Sigmoid colon (tissue), 7 donors: ENCODE data around the gene OTOF. TPM values are rescaled to one million over a fixed set of nuclear protein-coding genes. Genes with fewer than 3 reads are reported as not detected.

Experiments used
- DNase-seq: peaks from one replicate; pipeline ENCODE4 v3.0.0-alpha.2; 2019
- H3K27ac ChIP-seq, 4 donors: fragments of 200-600 bp; sonication (generic); one replicate each; pipeline ENCODE4 v1.5.1; 2016 to 2019; ENCODE audit warnings: mild to moderate bottlenecking in 1 of 4
- H3K27me3 ChIP-seq, 3 donors: fragments of 200-600 bp; sonication (generic); one replicate each; pipeline ENCODE4 v1.5.1; 2019; ENCODE audit warnings: mild to moderate bottlenecking in 1 of 3
- H3K36me3 ChIP-seq, 4 donors: fragments of 200-600 bp; sonication (generic); one replicate each; pipeline ENCODE4 v1.5.1; 2016 to 2019
- H3K4me1 ChIP-seq, 4 donors: fragments of 200-600 bp; sonication (generic); one replicate each; pipeline ENCODE4 v1.5.1; 2017 to 2019
- H3K4me3 ChIP-seq, 4 donors: fragments of 200-600 bp; sonication (generic); one replicate each; pipeline ENCODE4 v1.5.1; 2017 to 2019; ENCODE audit warnings: mild to moderate bottlenecking in 2 of 4, moderate library complexity in 1 of 4
- H3K9me3 ChIP-seq, 4 donors: fragments of 200-600 bp in 3 of 4; sonication (generic) in 3 of 4; one replicate each; pipeline versions ENCODE4 v1.5.1 to v1.6.1; 2013 to 2019
- CTCF ChIP-seq, 4 experiments: fragments of 450-650 bp in 3 of 4; fragments of 200-600 bp in 1 of 4; IDR thresholded peaks; one replicate each; pipeline ENCODE4 v1.5.1; 2016 to 2019; ENCODE audit warnings: antibody characterized with exemption in 4 of 4, mild to moderate bottlenecking in 3 of 4, moderate library complexity in 2 of 4
- EP300 ChIP-seq, 4 donors: sonication (generic); formaldehyde crosslinking; IDR thresholded peaks; one replicate each; pipeline ENCODE4 v1.6.1; 2017; ENCODE audit warnings: antibody characterized with exemption in 4 of 4
- POLR2A ChIP-seq, 2 donors: fragments of 450-650 bp; IDR thresholded peaks; one replicate each; pipeline ENCODE4 v1.6.1; 2016; ENCODE audit warnings: antibody characterized with exemption in 2 of 2, mild to moderate bottlenecking in 2 of 2, moderate library complexity in 2 of 2
- POLR2AphosphoS5 ChIP-seq, 4 donors: sonication (generic); formaldehyde crosslinking; IDR thresholded peaks; one replicate each; pipeline ENCODE4 v1.6.1; 2017; ENCODE audit warnings: antibody characterized with exemption in 4 of 4
- WGBS, 2 donors: extraction: QIAGEN DNeasy Blood & Tissue Kit; methylation state at CpG; one replicate each; pipeline ENCODE4 v1.1.7; 2013; 5-methylcytosine and 5-hydroxymethylcytosine counted together
- intact Hi-C: fragments of 100-400 bp; cut with DNase I; formaldehyde crosslinking; loops from one replicate; pipeline ENCODE4 v1.15.1; 2023
- polyA plus RNA-seq, 3 donors: library from polyadenylated mRNA; stranded (reverse); fragments of 200-250 nt; gene quantifications; one replicate each; pipeline ENCODE4 v1.2.3, GENCODE V29; 2013
- total RNA-seq, 4 donors: library from RNA; depleted of rRNA; stranded (reverse); fragments of >200 nt; gene quantifications; one replicate each; pipeline ENCODE4 v1.1.0, GENCODE V29; 2016
- donor health status: healthy with polysubstance abuse.
- donor health status: Bipolar disorder and iron deficiency.
- donor health status: healthy.

Gene OTOF
- total and polyA plus RNA-seq, 7 donors, result 0.32 to 0.71 TPM; not detected in 5

GRCh38 chr2:26432859-26433258 is 45.1 kb downstream of the OTOF start:
- TF ChIP-seq POLR2A (IDR thresholded peaks at IDR 0.05) (no peak), CTCF (IDR thresholded peaks at IDR 0.05) (no peak), POLR2AphosphoS5 (IDR thresholded peaks at IDR 0.05) (no peak), EP300 (IDR thresholded peaks at IDR 0.05) (no peak)
- H3K4me3 ChIP-seq, result no peak overlapping the region

GRCh38 chr2:26432363-26432762 is 45.6 kb downstream of the OTOF start:
- peak overlapping the region in 2 of 4 donors; percentile 15 to 23 for H3K27ac ChIP-seq
- H3K4me1 ChIP-seq, result no peaks in the 10 kb centered on the region
- no peaks in the 10 kb centered on the region for H3K36me3 ChIP-seq
- intact Hi-C loops, result no loop called here
- no peaks in the 10 kb centered on the region for H3K27me3 ChIP-seq
- H3K9me3 ChIP-seq, result no peaks in the 10 kb centered on the region
- no peak for DNase-seq
- TF ChIP-seq POLR2A (IDR thresholded peaks at IDR 0.05) (no peak), POLR2AphosphoS5 (IDR thresholded peaks at IDR 0.05) (no peak), CTCF (IDR thresholded peaks at IDR 0.05) (no peak), EP300 (IDR thresholded peaks at IDR 0.05) (no peak)
- no peak overlapping the region for H3K4me3 ChIP-seq

More at GRCh38 chr2:26432859-26433258, 45.1 kb downstream of the OTOF start:
- Histone ChIP-seq H3K9me3 (no peaks in the 10 kb centered on the region), H3K4me1 (no peaks in the 10 kb centered on the region), H3K36me3 (no peaks in the 10 kb centered on the region), H3K27ac (peak overlapping the region in 1 of 4 donors; percentile 23), H3K27me3 (no peaks in the 10 kb centered on the region)
- WGBS, 2 donors, result 42 to 46% methylated on average over 2 of the region's 2 CpGs
- intact Hi-C loops, result no loop called here
- no peak for DNase-seq

DNA sequence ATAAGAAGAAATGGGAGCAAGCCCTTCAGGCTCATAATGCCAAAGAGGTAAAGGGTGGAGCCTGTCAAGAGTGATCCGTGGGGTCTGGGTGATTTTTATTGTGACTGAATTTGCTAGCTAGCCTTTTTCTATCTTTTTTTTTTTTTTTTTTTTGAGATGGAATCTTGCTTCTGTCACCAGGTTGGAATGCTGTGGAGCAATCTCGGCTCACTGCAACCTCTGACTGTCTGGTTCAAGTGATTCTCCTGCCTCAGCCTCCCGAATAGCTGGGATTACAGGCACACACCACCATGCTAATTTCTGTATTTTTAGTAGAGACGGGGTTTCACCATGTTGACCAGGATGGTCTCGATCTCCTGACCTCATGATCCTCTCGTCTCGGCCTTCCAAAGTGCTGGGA is 47.1 kb downstream of the OTOF start:
- Histone ChIP-seq H3K27me3 (no peaks in the 10 kb centered on the region), H3K4me1 (no peaks in the 10 kb centered on the region), H3K4me3 (no peak overlapping the region), H3K27ac (no peak overlapping the region), H3K9me3 (no peaks in the 10 kb centered on the region), H3K36me3 (no peaks in the 10 kb centered on the region)
- WGBS, 2 donors, result 92 to 93% methylated on average over 7 of the region's 7 CpGs
- no peak for TF ChIP-seq EP300 (IDR thresholded peaks at IDR 0.05)
- TF ChIP-seq CTCF (IDR thresholded peaks at IDR 0.05), result no peak
- TF ChIP-seq POLR2A (IDR thresholded peaks at IDR 0.05), result no peak
- TF ChIP-seq POLR2AphosphoS5 (IDR thresholded peaks at IDR 0.05), result no peak
- DNase-seq, result no peak
- intact Hi-C loops, result no loop called here

- Histone ChIP-seq H3K4me3 (no peak overlapping the region), H3K27me3 (no peaks in the 10 kb centered on the region), H3K4me1 (no peaks in the 10 kb centered on the region), H3K36me3 (no peaks in the 10 kb centered on the region), H3K27ac (no peak overlapping the region), H3K9me3 (no peaks in the 10 kb centered on the region)
- DNase-seq, result no peak
- TF ChIP-seq POLR2A (IDR thresholded peaks at IDR 0.05) (no peak), POLR2AphosphoS5 (IDR thresholded peaks at IDR 0.05) (no peak), CTCF (IDR thresholded peaks at IDR 0.05) (no peak), EP300 (IDR thresholded peaks at IDR 0.05) (no peak)
- 78 to 83% methylated on average over 8 of the region's 8 CpGs for WGBS, 2 donors
- intact Hi-C loops, result no loop called here
These were observed 47.9 kb downstream of the OTOF start for GRCh38 chr2:26429779-26430578.
